Right ventricle myocardium superior (tissue), 1 donor: ENCODE measurements around the gene KLF7. TPM values are rescaled to one million over a fixed set of nuclear protein-coding genes. Genes with fewer than 3 reads are reported as not detected.
"Not testable (repeated sequence)": the region's sequence is repeated elsewhere in the genome, so short reads cannot be mapped to it uniquely, and the experiment has no call there.

Experiments
- ATAC-seq: fragments of 200-7000 bp; cut with Tn5 transposase; one replicate; pipeline ENCODE4 v1.9.1; 2020; ENCODE audit warnings: mild to moderate bottlenecking; ENCODE audit not compliant: poor library complexity
- DNase-seq: peaks from one replicate; pipeline ENCODE4 v3.0.0-alpha.2; 2020
- intact Hi-C: fragments of 100-400 bp; cut with DNase I; formaldehyde crosslinking; loops from one replicate; pipeline ENCODE4 v1.11.2; 2022
- total RNA-seq: library from RNA; stranded (reverse); fragmentation: NEBNext Ultra II Directional; extraction: Animal tissue kit (Norgen Biotek cat#: 25700); gene quantifications from one replicate; pipeline ENCODE4 v1.2.1, GENCODE V29; 2021
- donor health status: DM: no; HTN: yes; CAD: no; lungs with severe emphysema.

The KLF7 gene
- total RNA-seq, 1 donor from 2014 or later: 19.2 TPM

GRCh38 chr2:207051385-207051965 lies 114.3 kb downstream of the KLF7 start:
- intact Hi-C loops: no loop called here
- no peak for ATAC-seq
- DNase-seq: no peak

- intact Hi-C loops: loop anchor here (10.0 kb wide), 1 partner anchor 426 kb away; no protein-coding TSS in a partner anchor
- no peak for ATAC-seq
Observed at GRCh38 chr2:207049122-207049521, 116.6 kb downstream of the KLF7 start.

GRCh38 chr2:207048416-207048815 lies 117.3 kb downstream of the KLF7 start:
- ATAC-seq: no peak
- intact Hi-C loops: loop anchor here (10.0 kb wide), 1 partner anchor 426 kb away; no protein-coding TSS in a partner anchor
- no peak for DNase-seq

More at GRCh38 chr2:207049122-207049521, 116.6 kb downstream of the KLF7 start:
- no peak for DNase-seq

- peak; percentile 89 for ATAC-seq
- no peak for DNase-seq
Observed at GRCh38 chr2:207046724-207047123, 119.0 kb downstream of the KLF7 start.

DNA sequence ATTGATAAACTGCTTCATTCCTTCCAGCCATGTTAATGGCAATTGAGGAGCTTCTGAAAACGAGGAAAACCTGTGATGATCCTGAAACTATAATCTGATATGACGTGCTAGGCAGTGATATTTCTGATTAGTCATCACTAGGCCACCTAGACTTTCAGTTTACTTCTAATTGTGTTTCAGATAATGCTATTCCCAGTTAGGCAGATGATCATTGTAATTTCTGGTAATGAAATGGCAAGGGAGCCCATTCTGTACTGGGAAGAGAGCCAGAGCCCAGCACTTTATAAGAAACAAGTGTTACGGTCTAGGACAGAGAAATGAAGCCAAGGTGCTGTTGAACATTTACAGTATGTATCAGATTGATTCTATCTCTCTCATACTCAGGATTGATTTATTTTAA lies 120.2 kb downstream of the KLF7 start:
- DNase-seq (no peak), ATAC-seq (no peak)
- intact Hi-C loops: loop anchor here (10.0 kb wide), 1 partner anchor 429 kb away; no protein-coding TSS in a partner anchor

More at GRCh38 chr2:207046724-207047123, 119.0 kb downstream of the KLF7 start:
- intact Hi-C loops: loop anchor here (10.0 kb wide), 1 partner anchor 428 kb away; no protein-coding TSS in a partner anchor

DNA sequence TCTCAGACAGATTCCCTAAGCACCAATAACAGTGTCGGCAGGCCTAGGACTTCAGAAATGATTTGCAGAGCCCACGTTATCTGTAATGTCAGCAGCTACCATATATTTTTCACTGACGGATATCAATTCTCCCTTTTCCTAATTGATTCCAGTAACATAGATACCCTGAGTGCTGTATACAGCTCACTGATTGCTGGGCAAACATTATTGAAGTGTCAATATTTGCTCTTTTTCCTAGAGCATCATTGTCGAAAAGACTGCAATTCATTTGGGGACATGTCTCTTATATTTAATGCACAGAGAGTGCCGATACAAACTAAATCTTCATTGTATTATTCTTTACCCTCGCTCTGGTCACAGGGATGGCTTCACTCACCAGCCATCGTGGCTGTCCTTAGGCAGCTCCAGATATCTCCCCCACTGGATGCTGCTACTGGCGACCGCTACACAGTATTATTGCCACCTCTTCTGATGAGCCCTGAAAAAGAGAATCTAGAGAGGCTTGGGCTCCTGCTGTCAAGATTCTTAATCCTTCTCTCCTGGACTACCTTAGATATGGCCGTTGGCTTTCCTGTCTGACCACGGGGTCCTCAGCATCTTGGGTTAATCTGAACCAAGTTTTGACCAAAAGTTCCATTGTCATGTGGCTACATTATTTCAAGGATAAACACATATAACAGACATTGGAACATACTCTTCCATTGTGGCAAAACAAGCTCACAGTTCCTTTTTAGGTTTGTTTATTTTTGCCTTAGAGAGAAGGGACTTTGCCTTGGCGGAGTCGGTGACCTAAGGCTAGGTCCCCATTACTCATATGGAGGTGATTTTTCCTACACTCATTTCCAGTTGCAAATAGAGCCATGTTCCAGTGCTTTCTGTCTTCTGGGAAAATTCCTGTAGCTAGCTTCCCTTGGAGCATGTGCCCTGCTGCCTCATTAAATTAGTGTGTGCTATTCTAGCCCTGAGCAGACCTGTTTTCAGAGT lies 121.1 kb downstream of the KLF7 start:
- intact Hi-C loops: loop anchor here (10.0 kb wide), 1 partner anchor 430 kb away; no protein-coding TSS in a partner anchor
- no peak for ATAC-seq
- no peak for DNase-seq

- ATAC-seq: no peak
- intact Hi-C loops: loop anchor here (10.0 kb wide), 1 partner anchor 432 kb away; no protein-coding TSS in a partner anchor
- DNase-seq: no peak
Observed at GRCh38 chr2:207042841-207043240, 122.9 kb downstream of the KLF7 start.

DNA sequence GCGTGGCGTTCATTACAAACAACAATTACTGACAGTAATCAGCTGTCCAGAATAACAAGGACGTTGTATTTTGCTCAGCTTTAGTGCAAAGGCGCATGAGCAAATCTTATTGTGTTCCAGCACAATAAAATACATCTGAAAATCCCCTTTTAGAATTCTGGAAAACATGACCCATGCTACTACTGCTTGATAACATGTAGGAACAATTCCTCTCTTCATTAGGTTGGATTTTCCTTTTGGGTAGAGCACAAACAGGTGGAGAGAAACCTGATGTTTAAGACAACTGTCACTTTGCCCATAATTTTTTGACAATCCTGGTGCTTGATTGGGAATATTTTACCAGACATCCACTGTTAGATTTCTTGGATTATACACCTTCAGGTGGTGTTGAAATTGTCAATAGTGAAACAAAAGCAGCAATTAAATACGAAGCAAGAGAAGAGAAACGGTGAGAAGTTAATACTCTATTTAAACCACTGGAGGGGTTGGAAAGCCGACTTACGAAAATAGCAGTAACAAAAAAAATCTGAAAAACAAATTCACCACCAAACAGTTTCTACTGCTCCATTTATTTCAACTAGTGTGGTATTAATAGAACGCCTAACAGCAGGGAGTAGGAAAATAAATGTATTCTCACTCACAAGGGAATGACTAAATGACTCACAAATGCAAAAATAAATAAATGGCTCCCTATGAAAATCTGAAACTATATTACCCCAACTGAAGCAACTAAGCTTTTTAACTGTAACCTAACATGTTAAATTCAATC lies 123.8 kb downstream of the KLF7 start:
- intact Hi-C loops: loop anchor here (10.0 kb wide), 1 partner anchor 433 kb away; no protein-coding TSS in a partner anchor
- no peak for ATAC-seq

DNA sequence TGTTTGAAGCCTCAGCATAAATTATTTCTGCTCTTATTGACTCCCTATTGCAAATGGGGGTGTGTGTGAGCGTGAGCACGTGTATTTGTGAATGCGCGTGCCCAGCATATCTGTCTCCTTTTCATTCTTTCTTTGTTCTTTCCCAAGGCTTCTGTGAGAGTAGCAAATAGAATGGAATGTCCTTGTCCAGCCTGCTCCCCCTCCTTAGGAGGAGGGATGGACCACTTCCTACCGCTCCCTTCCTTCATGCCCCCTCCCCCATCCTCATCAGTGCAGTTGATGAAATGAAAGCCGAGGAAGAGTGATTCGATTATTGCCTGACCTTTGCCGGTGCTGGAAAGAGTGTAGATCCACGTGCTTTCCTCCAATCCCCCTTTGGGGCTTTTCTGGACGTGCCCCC lies 124.5 kb downstream of the KLF7 start:
- ATAC-seq: no peak
- intact Hi-C loops: loop anchor here (10.0 kb wide), 1 partner anchor 434 kb away; no protein-coding TSS in a partner anchor
- DNase-seq: no peak

More for the DNA sequence above, 123.8 kb downstream of the KLF7 start:
- DNase-seq: no peak

GRCh38 chr2:207040696-207041095 lies 125.1 kb downstream of the KLF7 start:
- no peak for ATAC-seq
- intact Hi-C loops: loop anchor here (10.0 kb wide), 1 partner anchor 434 kb away; no protein-coding TSS in a partner anchor

GRCh38 chr2:207039225-207039624 lies 126.5 kb downstream of the KLF7 start:
- ATAC-seq: no peak
- intact Hi-C loops: no loop called here
- no peak for DNase-seq

More at GRCh38 chr2:207040696-207041095, 125.1 kb downstream of the KLF7 start:
- DNase-seq: no peak

- intact Hi-C loops: no loop called here
- DNase-seq (no peak), ATAC-seq (peak; percentile 34)
Observed at GRCh38 chr2:207038299-207038698, 127.4 kb downstream of the KLF7 start.

- intact Hi-C loops: no loop called here
- no peak for DNase-seq
- ATAC-seq: peak; percentile 43
Observed at GRCh38 chr2:207037896-207038295, 127.9 kb downstream of the KLF7 start.

GRCh38 chr2:207037023-207037422 lies 128.7 kb downstream of the KLF7 start:
- ATAC-seq, DNase-seq, intact Hi-C loops: not testable (repeated sequence)

GRCh38 chr2:207035875-207036274 lies 129.9 kb downstream of the KLF7 start:
- ATAC-seq (no peak), DNase-seq (no peak)
- intact Hi-C loops: no loop called here

GRCh38 chr2:207032490-207032889 lies 133.3 kb downstream of the KLF7 start:
- no peak for DNase-seq
- ATAC-seq: no peak
- intact Hi-C loops: no loop called here
